Activated T-cell treated with anti-CD3 and anti-CD28 coated beads for 1 hour (primary cell): ENCODE results near the gene EFCAB5.
"Not testable (repeated sequence)": the region's sequence is repeated elsewhere in the genome, so short reads cannot be mapped to it uniquely, and the experiment has no call there.

Experiments used
- DNase-seq: peaks from one replicate; pipeline ENCODE4 v3.0.0-alpha.2; 2020; ENCODE audit warnings: low read depth

Gene EFCAB5

GRCh38 chr17:30095507-30096244 is 154.2 kb downstream of the EFCAB5 start:
- DNase-seq, result no peak

GRCh38 chr17:30101686-30102390 is 160.4 kb downstream of the EFCAB5 start:
- DNase-seq, result no peak

DNA sequence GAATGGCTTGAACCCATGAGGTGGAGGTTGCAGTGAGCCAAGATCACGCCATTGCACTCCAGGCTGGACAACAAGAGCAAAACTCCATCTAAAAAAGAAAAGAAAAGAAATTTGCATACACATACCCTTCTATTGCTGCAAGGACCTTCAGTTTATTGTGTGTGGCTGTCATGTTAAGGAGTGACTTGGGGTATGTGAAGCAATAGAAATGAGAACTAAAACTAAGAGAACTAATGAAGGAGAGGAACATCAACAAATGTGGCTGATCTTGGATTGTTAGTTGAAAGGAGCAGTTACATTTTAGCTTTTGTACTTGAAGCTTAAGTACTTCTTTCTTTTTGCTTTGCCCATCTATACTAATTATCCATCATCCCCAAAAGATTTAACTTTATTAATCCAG is 162.5 kb downstream of the EFCAB5 start:
- no peak for DNase-seq

- DNase-seq, result peak; percentile 58
Measured at GRCh38 chr17:30104575-30105339, 163.3 kb downstream of the EFCAB5 start.

- no peak for DNase-seq
Measured at GRCh38 chr17:30112794-30113193, 171.4 kb downstream of the EFCAB5 start.

DNA sequence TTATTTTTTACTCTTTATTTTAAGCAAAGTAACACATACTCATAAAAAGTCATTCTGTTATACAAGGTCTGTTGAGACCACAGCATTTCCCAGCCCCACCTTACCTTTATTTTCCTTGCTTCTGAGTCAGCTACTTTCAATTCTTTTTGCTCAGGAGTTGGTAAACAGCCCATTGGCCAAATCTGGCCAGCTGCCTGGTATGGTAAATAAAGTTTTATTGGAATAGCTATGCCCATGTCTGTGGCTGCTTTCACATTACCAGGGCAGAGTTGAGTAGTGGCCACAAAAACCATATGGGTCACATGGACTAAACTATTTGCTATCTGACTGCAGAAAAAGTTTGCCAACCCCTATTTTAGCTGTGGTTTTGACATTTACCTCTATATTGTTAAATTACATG is 171.8 kb downstream of the EFCAB5 start:
- no peak for DNase-seq

GRCh38 chr17:30116345-30116660 is 174.9 kb downstream of the EFCAB5 start:
- no peak for DNase-seq

GRCh38 chr17:30116661-30117551 is 175.5 kb downstream of the EFCAB5 start, which contains the start of gene NSRP1:
Gene NSRP1 (plus strand): TSS chr17:30116816. CDS start chr17:30116844, 28 bp downstream.
- peak; percentile 86 for DNase-seq

- no peak for DNase-seq
Measured at GRCh38 chr17:30117675-30118081, 176.2 kb downstream of the EFCAB5 start.

DNA sequence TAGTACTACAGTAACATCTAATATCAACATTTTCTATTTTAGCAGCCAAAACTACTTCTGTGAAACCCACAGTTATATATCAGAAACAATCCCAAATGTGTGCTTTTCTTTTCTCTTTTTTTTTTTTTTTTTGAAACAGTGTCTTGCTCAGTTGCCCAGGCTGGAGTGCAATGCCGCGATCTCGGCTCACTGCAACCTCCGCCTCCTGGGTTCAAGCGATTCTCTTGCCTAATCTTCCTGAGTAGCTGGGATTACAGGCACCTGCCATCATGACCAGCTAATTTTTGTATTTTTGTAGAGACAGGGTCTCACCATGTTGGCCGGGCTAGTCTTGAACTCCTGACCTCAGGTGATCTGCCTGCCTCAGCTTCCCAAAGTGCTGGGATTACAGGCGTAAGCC is 177.2 kb downstream of the EFCAB5 start:
- not testable (repeated sequence) for DNase-seq

DNA sequence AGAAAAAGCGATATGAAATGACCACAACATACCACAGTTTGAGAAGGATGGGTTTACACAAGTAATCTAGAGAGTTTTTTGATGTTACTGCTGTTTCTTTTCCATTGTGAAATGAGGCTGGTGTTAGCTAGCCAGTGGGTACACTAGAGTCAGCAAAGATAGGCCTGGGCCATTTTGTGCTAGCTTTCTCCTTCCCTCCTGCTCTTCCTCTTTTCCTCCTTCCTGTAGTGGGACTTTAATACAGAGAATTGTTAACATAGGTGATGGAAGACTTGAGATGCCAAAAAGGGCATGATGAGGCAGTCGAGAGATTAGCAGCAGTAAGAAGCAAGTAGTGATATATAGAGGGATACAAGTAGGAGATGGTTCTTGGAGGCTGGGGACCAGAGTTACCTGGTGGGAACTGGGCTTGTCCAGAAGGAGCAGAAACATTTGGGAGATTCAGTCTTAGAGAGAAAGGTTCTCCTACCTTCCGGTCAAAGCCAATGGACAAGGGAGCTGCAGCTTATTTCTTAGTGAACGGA is 182.9 kb downstream of the EFCAB5 start:
- no peak for DNase-seq

- DNase-seq, result no peak
Measured at GRCh38 chr17:30130121-30130520, 188.7 kb downstream of the EFCAB5 start.

GRCh38 chr17:30132615-30133014 is 191.2 kb downstream of the EFCAB5 start:
- DNase-seq, result no peak

DNA sequence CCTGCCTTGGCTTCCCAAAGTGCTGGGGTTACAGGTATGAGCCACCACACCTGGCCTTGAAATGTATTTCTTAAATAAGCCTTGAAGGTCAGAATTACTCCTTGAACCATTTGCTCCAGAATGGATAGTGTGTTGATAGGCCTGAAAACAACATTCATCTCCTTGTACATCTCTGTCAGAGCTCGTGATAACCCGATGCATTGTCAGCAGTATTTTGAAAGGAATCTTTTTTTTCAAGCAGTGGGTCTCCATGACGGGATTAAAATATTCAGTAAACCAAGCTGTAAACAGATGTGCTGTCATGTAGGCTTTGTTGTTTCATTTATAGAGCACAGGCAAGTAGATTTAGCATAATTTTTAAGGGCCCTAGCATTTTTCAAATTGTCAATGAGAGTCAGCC is 191.8 kb downstream of the EFCAB5 start:
- DNase-seq, result no peak

DNA sequence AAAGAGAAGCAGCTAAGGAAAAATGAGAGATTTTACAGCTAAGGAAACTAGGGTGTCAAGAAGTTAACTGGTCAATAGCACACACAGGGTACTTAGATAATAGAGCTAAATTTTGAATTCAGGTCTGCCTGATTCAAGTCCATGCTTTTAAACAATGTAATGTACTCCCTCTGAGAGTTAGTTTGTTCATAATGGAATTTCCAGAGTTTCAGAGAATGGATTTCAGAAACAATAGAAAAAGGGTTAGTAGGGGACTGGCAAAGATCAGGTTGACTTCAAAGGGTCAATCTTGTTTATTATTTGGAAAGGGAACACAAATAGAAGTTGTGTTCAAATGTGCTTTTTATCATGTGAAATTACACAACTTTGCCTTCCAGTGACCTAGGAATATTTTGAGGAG is 193.1 kb downstream of the EFCAB5 start:
- no peak for DNase-seq

GRCh38 chr17:30137158-30137557 is 195.7 kb downstream of the EFCAB5 start:
- no peak for DNase-seq

DNA sequence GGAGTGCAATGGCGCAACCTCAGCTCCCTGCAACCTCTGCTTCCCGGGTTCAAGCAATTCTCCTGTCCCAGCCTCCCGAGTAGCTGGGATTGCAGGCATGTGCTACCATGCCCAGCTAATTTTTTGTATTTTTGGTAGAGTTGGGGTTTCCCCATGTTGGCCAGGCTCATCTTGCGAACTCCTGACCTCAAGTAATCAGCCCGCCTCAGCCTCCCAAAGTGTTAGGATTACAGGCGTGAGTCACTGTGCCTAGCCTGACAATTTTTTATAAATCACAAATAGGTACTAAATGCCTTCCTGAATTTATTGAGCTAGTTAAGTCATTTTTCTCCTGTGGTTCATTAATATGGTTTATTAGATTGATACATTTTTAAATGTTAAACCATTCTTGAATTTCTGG is 206.4 kb downstream of the EFCAB5 start:
- not testable (repeated sequence) for DNase-seq

DNA sequence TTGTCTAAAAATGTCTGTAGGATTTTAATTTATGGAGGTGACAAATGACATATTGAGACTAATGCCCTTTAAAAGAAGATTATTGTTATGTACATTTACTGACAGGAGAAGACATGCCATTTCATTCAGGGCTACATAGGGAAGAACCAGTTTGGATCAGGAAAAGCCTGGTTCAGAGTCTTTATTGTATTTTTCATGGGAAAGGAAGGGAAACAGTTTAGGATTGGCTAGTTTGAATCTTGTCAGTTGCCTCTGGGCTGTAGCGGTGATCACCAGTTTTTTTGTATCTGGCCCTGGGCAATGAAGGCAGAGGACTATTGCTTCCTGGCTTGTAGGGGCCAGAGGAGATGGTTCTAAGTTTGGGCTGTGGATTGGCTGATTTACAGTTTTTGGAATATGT is 206.9 kb downstream of the EFCAB5 start:
- no peak for DNase-seq

- no peak for DNase-seq
Measured at GRCh38 chr17:30151471-30151870, 210.0 kb downstream of the EFCAB5 start.

DNA sequence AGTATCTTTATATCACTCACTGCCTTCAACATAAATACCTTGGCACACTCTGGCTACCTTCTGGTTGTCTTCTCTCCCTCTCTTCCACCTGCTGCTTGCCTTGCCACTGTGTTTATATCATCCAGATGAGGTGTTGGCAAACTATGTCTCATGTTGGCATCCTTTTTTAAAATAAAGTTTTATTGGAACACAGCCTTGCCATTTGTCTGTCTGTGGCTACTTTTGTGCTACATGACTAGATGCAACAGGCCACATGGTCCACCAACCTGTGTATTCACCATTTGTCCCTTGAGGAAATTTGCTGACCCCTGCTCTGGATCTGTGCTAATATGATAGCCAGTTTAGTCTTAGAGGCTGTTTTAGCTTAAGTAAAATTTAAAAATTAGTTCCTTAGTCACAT is 212.0 kb downstream of the EFCAB5 start:
- no peak for DNase-seq

GRCh38 chr17:30155389-30155788 is 214.0 kb downstream of the EFCAB5 start:
- DNase-seq, result no peak
